Ammon's horn (tissue), 1 donor: ENCODE measurements around the gene RNU5D-1.
"Not testable (repeated sequence)": the region's sequence is repeated elsewhere in the genome, so short reads cannot be mapped to it uniquely, and the experiment has no call there.

Source experiments
- DNase-seq: peaks from one replicate; pipeline ENCODE4 v3.0.0-alpha.2; 2016; ENCODE audit warnings: low spot score

The RNU5D-1 gene

GRCh38 chr1:44700573-44700972 lies 30.4 kb downstream of the RNU5D-1 start:
- DNase-seq = no peak

DNA sequence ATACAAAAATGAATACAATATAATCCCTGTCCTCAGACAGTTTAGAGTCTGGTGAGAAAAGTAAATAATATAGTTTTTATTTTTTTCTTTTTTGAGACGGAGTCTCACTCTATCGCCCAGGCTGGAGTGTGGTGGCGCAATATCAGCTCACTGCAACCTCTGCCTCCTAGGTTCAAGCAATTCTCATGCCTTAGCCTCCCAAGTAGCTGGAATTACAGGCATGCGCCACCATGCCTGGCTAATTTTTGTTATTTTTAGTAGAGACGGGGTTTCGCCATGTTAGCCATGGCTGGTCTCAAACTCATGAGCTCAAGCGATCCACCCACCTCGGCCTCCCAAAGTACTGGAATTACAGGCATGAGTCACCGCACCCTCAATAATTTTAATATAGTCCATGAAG lies 31.6 kb downstream of the RNU5D-1 start:
- not testable (repeated sequence) for DNase-seq

DNA sequence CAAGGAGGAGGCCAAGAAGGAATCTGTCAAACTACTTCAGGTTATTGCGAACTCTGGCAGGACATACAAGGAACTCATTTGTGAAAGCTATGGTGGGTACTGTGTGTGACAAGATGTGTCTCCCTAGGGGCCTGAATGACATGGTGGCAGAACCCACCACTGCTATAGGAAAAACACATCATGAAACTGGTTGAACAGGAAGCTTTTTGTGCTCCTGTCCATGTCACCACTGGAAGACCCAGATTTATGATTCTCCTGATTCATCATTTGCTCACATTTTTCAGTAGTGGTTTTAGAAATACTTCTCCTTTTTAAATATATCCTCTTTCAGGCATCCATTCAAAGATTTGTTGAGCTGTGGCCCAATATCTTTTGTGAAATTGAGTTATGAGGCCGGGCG lies 32.8 kb downstream of the RNU5D-1 start:
- DNase-seq = no peak

- no peak for DNase-seq
Observed at GRCh38 chr1:44696789-44697345, 34.1 kb downstream of the RNU5D-1 start.

- DNase-seq = no peak
Observed at GRCh38 chr1:44696101-44696500, 34.9 kb downstream of the RNU5D-1 start.

- no peak for DNase-seq
Observed at GRCh38 chr1:44695671-44696070, 35.3 kb downstream of the RNU5D-1 start.

GRCh38 chr1:44694863-44695478 lies 36.0 kb downstream of the RNU5D-1 start:
- no peak for DNase-seq

GRCh38 chr1:44693900-44694299 lies 37.1 kb downstream of the RNU5D-1 start:
- DNase-seq = no peak

GRCh38 chr1:44693159-44693558 lies 37.8 kb downstream of the RNU5D-1 start:
- DNase-seq = no peak

DNA sequence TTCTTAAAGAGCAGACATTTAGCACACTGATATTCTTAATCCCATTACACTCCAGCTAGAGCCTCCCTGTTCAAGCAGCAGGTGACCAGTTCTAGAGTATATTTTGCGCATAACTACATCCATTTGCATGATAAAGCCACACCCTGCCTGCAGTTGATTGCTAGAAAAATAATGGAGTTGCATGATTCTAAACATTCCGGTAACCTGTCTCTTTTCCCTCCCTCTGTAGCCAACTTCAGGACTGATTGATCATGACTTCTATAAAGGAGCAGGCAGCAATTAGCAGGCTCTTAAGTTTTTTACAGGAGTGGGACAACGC lies 41.6 kb downstream of the RNU5D-1 start:
- DNase-seq = no peak

GRCh38 chr1:44688760-44689446 lies 42.1 kb downstream of the RNU5D-1 start:
- DNase-seq = no peak

- DNase-seq = no peak
Observed at GRCh38 chr1:44685881-44686280, 45.1 kb downstream of the RNU5D-1 start.

DNA sequence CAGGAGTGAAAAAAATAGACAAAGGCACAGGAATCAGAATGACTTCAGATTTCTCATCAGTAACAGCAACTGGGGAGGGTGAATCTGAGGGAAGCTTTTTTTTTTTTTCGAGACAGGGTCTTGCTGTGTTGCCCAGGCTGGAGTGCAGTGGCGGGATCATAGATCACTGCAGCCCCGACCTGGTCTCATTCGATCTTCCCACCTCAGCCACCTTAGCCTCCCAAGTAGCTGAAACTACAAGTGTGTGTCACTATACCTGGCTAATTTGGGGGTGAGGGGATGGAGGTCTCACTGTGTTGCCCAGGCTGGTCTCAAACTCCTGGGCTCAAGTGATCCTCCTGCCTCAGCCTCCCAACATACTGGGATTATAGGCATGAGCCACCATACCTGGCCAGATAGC lies 45.8 kb downstream of the RNU5D-1 start:
- DNase-seq = no peak

DNA sequence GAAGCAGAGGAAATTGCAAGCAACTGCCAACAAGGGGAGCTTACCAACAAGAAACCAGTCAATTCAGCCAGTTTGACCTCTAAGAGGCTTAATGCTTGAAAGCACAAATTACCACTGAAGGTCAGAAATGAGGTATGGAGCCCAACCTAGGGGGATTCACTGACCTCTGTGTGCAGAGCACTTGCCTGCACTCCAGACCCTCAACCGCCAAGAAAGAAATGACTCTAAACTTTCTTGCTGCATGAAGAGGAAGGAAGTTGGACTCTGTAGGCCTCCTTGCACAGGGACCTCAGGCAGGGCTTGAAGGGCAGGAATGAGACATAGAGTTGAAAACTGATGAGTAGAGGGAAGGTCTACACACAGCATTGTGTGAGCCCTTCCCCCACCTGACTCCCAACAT lies 46.4 kb downstream of the RNU5D-1 start:
- DNase-seq = no peak

GRCh38 chr1:44682883-44683265 lies 48.1 kb downstream of the RNU5D-1 start:
- DNase-seq = no peak

- no peak for DNase-seq
Observed at GRCh38 chr1:44681905-44682882, 48.8 kb downstream of the RNU5D-1 start.
